Activated CD8-positive, alpha-beta T cell treated with anti-CD3 and anti-CD28 coated beads, Interleukin-2, amount 10 ng/mL, durations not matched to agents 7 days and 5 days (primary cell): ENCODE measurements around the gene COASY. TPM values are rescaled to one million over a fixed set of nuclear protein-coding genes. Genes with fewer than 3 reads are reported as not detected.
"Not testable (repeated sequence)": the region's sequence is repeated elsewhere in the genome, so short reads cannot be mapped to it uniquely, and the experiment has no call there.

ENCODE experiments used
- ATAC-seq: fragments of 150-1000 bp; cut with Tn5 transposase; one replicate; pipeline ENCODE4 v1.10.0; 2021; ENCODE audit warnings: moderate library complexity
- CTCF ChIA-PET: fragments of 350-600 bp; sonication (Branson Sonifier 250); formaldehyde crosslinking; loops from one replicate; lab custom pipeline; 2021; ENCODE audit warnings: antibody characterized with exemption; lab: Charles Lee
- POLR2A ChIA-PET: fragments of 350-600 bp; sonication (Branson Sonifier 250); formaldehyde crosslinking; loops from one replicate; lab custom pipeline; 2021; ENCODE audit warnings: antibody characterized with exemption; lab: Charles Lee
- DNase-seq: peaks from one replicate; pipeline ENCODE4 v3.0.0-alpha.2; 2020
- H3K27ac Mint-ChIP-seq: one replicate; pipeline ENCODE4 v1.8.0; 2021; ENCODE audit warnings: mild to moderate bottlenecking, mixed read lengths
- H3K27me3 Mint-ChIP-seq: one replicate; pipeline ENCODE4 v1.8.0; 2021; ENCODE audit warnings: low read depth, mixed read lengths
- H3K36me3 Mint-ChIP-seq: one replicate; pipeline ENCODE4 v1.8.0; 2021; ENCODE audit warnings: low read depth, mixed read lengths
- H3K4me1 Mint-ChIP-seq: one replicate; pipeline ENCODE4 v1.8.0; 2021; ENCODE audit warnings: low read depth, mixed read lengths
- H3K4me3 Mint-ChIP-seq: one replicate; pipeline ENCODE4 v1.8.0; 2021; ENCODE audit warnings: mild to moderate bottlenecking, mixed read lengths
- H3K9me3 Mint-ChIP-seq: one replicate; pipeline ENCODE4 v1.8.0; 2022; ENCODE audit warnings: mixed read lengths; ENCODE audit not compliant: insufficient read depth
- total RNA-seq, 2 experiments: library from RNA; stranded (reverse); gene quantifications; one replicate each; pipeline ENCODE4 v1.2.3, GENCODE V29; 2021

The COASY gene
- total RNA-seq, 2 experiments from 2014 or later: 54.8 to 62.1 TPM

GRCh38 chr17:42554250-42555121, 7.5 kb upstream of the COASY start:
- Mint-ChIP-seq H3K4me1 (peaks cover 29% of the 10 kb centered on the region), H3K36me3 (peaks cover 1% of the 10 kb centered on the region), H3K4me3 (peak overlapping the region; percentile 87), H3K27me3 (no peaks in the 10 kb centered on the region), H3K27ac (peak overlapping the region; percentile 93), H3K9me3 (no peaks in the 10 kb centered on the region)
- peak; percentile 92 for ATAC-seq
- ChIA-PET POLR2A (interaction anchor here (0.5 to 2.1 kb wide), 8 partner anchors 8 to 843 kb away, joined by 3 to 8 read pairs (median 6); partner anchors contain the start of genes MLX, NAGLU, PSMC3IP and RETREG3), CTCF (interaction anchor here (0.6 to 1.6 kb wide), 5 partner anchors 16 to 270 kb away, joined by 3 to 4 read pairs (median 3); partner anchors contain the start of genes BECN1 and CAVIN1)
- peak; percentile 89 for DNase-seq

- peak overlapping the region; percentile 93 for H3K27ac Mint-ChIP-seq
- H3K4me1 Mint-ChIP-seq: peaks cover 31% of the 10 kb centered on the region
- no peaks in the 10 kb centered on the region for H3K27me3 Mint-ChIP-seq
- no peaks in the 10 kb centered on the region for H3K9me3 Mint-ChIP-seq
- ChIA-PET POLR2A (interaction anchor here (0.5 to 2.1 kb wide), 8 partner anchors 8 to 842 kb away, joined by 3 to 8 read pairs (median 6); partner anchors contain the start of genes MLX, NAGLU, PSMC3IP and RETREG3), CTCF (interaction anchor here (0.9 to 1.6 kb wide), 3 partner anchors 17 to 269 kb away, joined by 3 to 4 read pairs (median 3); partner anchors contain the start of gene BECN1)
- peaks cover 1% of the 10 kb centered on the region for H3K36me3 Mint-ChIP-seq
- H3K4me3 Mint-ChIP-seq: peak overlapping the region; percentile 87
- no peak for ATAC-seq
- no peak for DNase-seq
Measured at GRCh38 chr17:42555122-42555622, 6.8 kb upstream of the COASY start.

- H3K27ac Mint-ChIP-seq, DNase-seq: not testable (repeated sequence)
- peak overlapping the region; percentile 87 for H3K4me3 Mint-ChIP-seq
Measured at GRCh38 chr17:42555961-42556617, 5.9 kb upstream of the COASY start.

GRCh38 chr17:42559075-42559474, 2.9 kb upstream of the COASY start:
- DNase-seq: no peak
- ATAC-seq: no peak
- Mint-ChIP-seq H3K4me1 (peaks cover 45% of the 10 kb centered on the region), H3K27me3 (no peaks in the 10 kb centered on the region), H3K36me3 (peaks cover 13% of the 10 kb centered on the region), H3K9me3 (no peaks in the 10 kb centered on the region), H3K27ac (no peak overlapping the region), H3K4me3 (no peak overlapping the region)
- POLR2A ChIA-PET: interaction anchor here (0.6 to 1.0 kb wide), 2 partner anchors 15 to 460 kb away, joined by 3 to 4 read pairs; no protein-coding TSS in a partner anchor
- CTCF ChIA-PET: interaction anchor here (1.0 to 1.2 kb wide), 2 partner anchors 11 to 18 kb away, joined by 4 to 6 read pairs; no protein-coding TSS in a partner anchor

More at GRCh38 chr17:42555961-42556617, 5.9 kb upstream of the COASY start:
- CTCF ChIA-PET, H3K36me3 Mint-ChIP-seq, H3K27me3 Mint-ChIP-seq, ATAC-seq, H3K9me3 Mint-ChIP-seq, POLR2A ChIA-PET: not testable (repeated sequence)
- peaks cover 33% of the 10 kb centered on the region for H3K4me1 Mint-ChIP-seq

- DNase-seq: no peak
- Mint-ChIP-seq H3K9me3 (no peaks in the 10 kb centered on the region), H3K36me3 (peaks cover 24% of the 10 kb centered on the region), H3K27me3 (no peaks in the 10 kb centered on the region), H3K4me1 (peaks cover 47% of the 10 kb centered on the region), H3K4me3 (no peak overlapping the region), H3K27ac (no peak overlapping the region)
- no peak for ATAC-seq
- ChIA-PET CTCF (interaction anchor here (1.2 kb wide), 1 partner anchor 12 kb away, joined by 6 read pairs; no protein-coding TSS in a partner anchor), POLR2A (interaction anchor here (1.0 kb wide), 1 partner anchor 16 kb away, joined by 4 read pairs; no protein-coding TSS in a partner anchor)
Measured at GRCh38 chr17:42560246-42560645, 1.7 kb upstream of the COASY start.

- Mint-ChIP-seq H3K9me3 (no peaks in the 10 kb centered on the region), H3K4me3 (peak overlapping the region; percentile 94), H3K27ac (peak overlapping the region; percentile 92), H3K27me3 (no peaks in the 10 kb centered on the region), H3K36me3 (peaks cover 41% of the 10 kb centered on the region), H3K4me1 (peaks cover 47% of the 10 kb centered on the region)
- ATAC-seq: peak; percentile 14
- ChIA-PET POLR2A (interaction anchor here (0.6 to 1.1 kb wide), 3 partner anchors 8 to 271 kb away, joined by 3 to 4 read pairs (median 3); no protein-coding TSS in a partner anchor), CTCF (no interaction called here)
- DNase-seq: no peak
Measured at GRCh38 chr17:42562388-42563142, 617 bp downstream of the COASY start.

GRCh38 chr17:42563143-42563509, 1.2 kb downstream of the COASY start:
- Mint-ChIP-seq H3K9me3 (no peaks in the 10 kb centered on the region), H3K27ac (peak overlapping the region; percentile 92), H3K27me3 (no peaks in the 10 kb centered on the region), H3K4me3 (peak overlapping the region; percentile 94), H3K36me3 (peaks cover 45% of the 10 kb centered on the region), H3K4me1 (peaks cover 52% of the 10 kb centered on the region)
- CTCF ChIA-PET: no interaction called here
- POLR2A ChIA-PET: interaction anchor here (1.1 kb wide), 1 partner anchor 8 kb away, joined by 4 read pairs; no protein-coding TSS in a partner anchor
- DNase-seq (no peak), ATAC-seq (no peak)

GRCh38 chr17:42563543-42563942, 1.6 kb downstream of the COASY start:
- DNase-seq (no peak), ATAC-seq (no peak)
- Mint-ChIP-seq H3K27ac (peak overlapping the region; percentile 66), H3K27me3 (no peaks in the 10 kb centered on the region), H3K4me3 (peak overlapping the region; percentile 94), H3K36me3 (peaks cover 46% of the 10 kb centered on the region), H3K9me3 (no peaks in the 10 kb centered on the region), H3K4me1 (peaks cover 55% of the 10 kb centered on the region)
- ChIA-PET POLR2A (interaction anchor here (1.1 kb wide), 1 partner anchor 9 kb away, joined by 4 read pairs; no protein-coding TSS in a partner anchor), CTCF (interaction anchor here (1.3 to 6.0 kb wide), 2 partner anchors 14 to 200 kb away, joined by 5 to 57 read pairs; partner anchors contain the start of gene PSMC3IP)

GRCh38 chr17:42563950-42564349, 2.0 kb downstream of the COASY start:
- H3K9me3 Mint-ChIP-seq: no peaks in the 10 kb centered on the region
- ChIA-PET CTCF (interaction anchor here (1.3 to 6.0 kb wide), 2 partner anchors 13 to 199 kb away, joined by 5 to 57 read pairs; partner anchors contain the start of gene PSMC3IP), POLR2A (interaction anchor here (0.8 to 1.5 kb wide), 4 partner anchors 13 to 261 kb away, joined by 3 to 7 read pairs (median 3); partner anchors contain the start of genes BECN1, PSMC3IP and TUBG1)
- peak overlapping the region; percentile 66 for H3K27ac Mint-ChIP-seq
- peaks cover 50% of the 10 kb centered on the region for H3K36me3 Mint-ChIP-seq
- ATAC-seq: no peak
- peaks cover 59% of the 10 kb centered on the region for H3K4me1 Mint-ChIP-seq
- no peak for DNase-seq
- peak overlapping the region; percentile 94 for H3K4me3 Mint-ChIP-seq
- no peaks in the 10 kb centered on the region for H3K27me3 Mint-ChIP-seq

- Mint-ChIP-seq H3K4me3 (peak overlapping the region; percentile 40), H3K9me3 (no peaks in the 10 kb centered on the region), H3K4me1 (peaks cover 65% of the 10 kb centered on the region), H3K27me3 (no peaks in the 10 kb centered on the region), H3K27ac (peak overlapping the region; percentile 20), H3K36me3 (peaks cover 60% of the 10 kb centered on the region)
- DNase-seq (no peak), ATAC-seq (no peak)
- ChIA-PET POLR2A (interaction anchor here (0.8 to 1.5 kb wide), 4 partner anchors 12 to 259 kb away, joined by 3 to 7 read pairs (median 3); partner anchors contain the start of genes BECN1, PSMC3IP and TUBG1), CTCF (interaction anchor here (6.0 kb wide), 1 partner anchor 12 kb away, joined by 57 read pairs; the partner anchor contains the start of gene PSMC3IP)
Measured at GRCh38 chr17:42564815-42565522, 3.0 kb downstream of the COASY start.
